Upper lobe of left lung (tissue), 6 donors: ENCODE data around the gene ADCY3. TPM values are rescaled to one million over a fixed set of nuclear protein-coding genes. Genes with fewer than 3 reads are reported as not detected.

ENCODE experiments used
- ATAC-seq, 2 donors: fragments of 200-7000 bp; cut with Tn5 transposase; one replicate each; pipeline ENCODE4 v1.9.1; 2022; ENCODE audit warnings: mild to moderate bottlenecking in 2 of 2, moderate library complexity in 2 of 2; ENCODE audit not compliant: low FRiP score in 2 of 2
- DNase-seq, 2 donors: peaks; one replicate each; pipeline ENCODE4 v3.0.0-alpha.2; 2019 to 2020
- H3K27ac ChIP-seq, 4 donors: fragments of 200-600 bp; sonication (generic); one replicate each; pipeline ENCODE4 v1.5.1; 2016 to 2019
- H3K27me3 ChIP-seq, 4 donors: fragments of 200-600 bp; sonication (generic); one replicate each; pipeline ENCODE4 v1.5.1; 2017 to 2019
- H3K36me3 ChIP-seq, 4 donors: fragments of 200-600 bp; sonication (generic); one replicate each; pipeline ENCODE4 v1.5.1; 2016 to 2019
- H3K4me1 ChIP-seq, 4 donors: fragments of 200-600 bp; sonication (generic); one replicate each; pipeline ENCODE4 v1.5.1; 2018 to 2019
- H3K4me3 ChIP-seq, 4 donors: fragments of 200-600 bp; sonication (generic); one replicate each; pipeline ENCODE4 v1.5.1; 2017 to 2019; ENCODE audit warnings: mild to moderate bottlenecking in 2 of 4, moderate library complexity in 1 of 4
- H3K9me3 ChIP-seq, 4 donors: fragments of 200-600 bp; sonication (generic); one replicate each; pipeline ENCODE4 v1.5.1; 2018 to 2019
- EP300 ChIP-seq, 4 donors: sonication (generic); formaldehyde crosslinking; IDR thresholded peaks; one replicate each; pipeline ENCODE4 v1.5.1; 2017; ENCODE audit warnings: antibody characterized with exemption in 4 of 4, control low read depth in 2 of 4
- POLR2A ChIP-seq, 4 donors: fragments of 450-650 bp; IDR thresholded peaks; one replicate each; pipeline ENCODE4 v1.5.1; 2016 to 2017; ENCODE audit warnings: antibody characterized with exemption in 4 of 4, mild to moderate bottlenecking in 2 of 4
- POLR2AphosphoS5 ChIP-seq, 2 donors: sonication (generic); formaldehyde crosslinking; IDR thresholded peaks; one replicate each; pipeline ENCODE4 v1.5.1; 2017; ENCODE audit warnings: antibody characterized with exemption in 2 of 2
- WGBS, 2 donors: methylation state at CpG; one replicate each; pipeline ENCODE4 v1.1.5; 2017 to 2018; 5-methylcytosine and 5-hydroxymethylcytosine counted together
- total RNA-seq, 6 donors: library from RNA; depleted of rRNA in 4 of 6; stranded (reverse); fragments of >200 nt in 4 of 6; gene quantifications; one replicate each; pipeline versions ENCODE4 v1.1.0 to v1.2.1, GENCODE V29; 2016 to 2021
- TF ChIP-seq, protein P1 (sequence below), 6 experiments: fragments of 450-650 bp in 4 of 6; fragments of 200-600 bp in 2 of 6; sonication (generic) in 2 of 6; IDR thresholded peaks; one replicate each; pipeline ENCODE4 v1.5.1; 2016 to 2019; ENCODE audit warnings: antibody characterized with exemption in 6 of 6
- donor health status: DM: no; HTN: no; CAD: no; lungs with moderate emphysema.
- donor health status: DM: no; HTN: yes; CAD: no; lungs with severe emphysema.

ADCY3 gene
- total RNA-seq, 6 donors from 2014 or later, result 17.5 to 83.5 (median 36.5) TPM

GRCh38 chr2:24816404-24816803, 103.6 kb downstream of the ADCY3 start:
- DNase-seq (no peak), ATAC-seq (no peak)
- Histone ChIP-seq H3K9me3 (no peaks in the 10 kb centered on the region), H3K27ac (no peak overlapping the region), H3K4me1 (peaks cover 0 to 4% (median 2%) of the 10 kb centered on the region in 4 donors), H3K36me3 (peaks cover 0 to 27% (median 26%) of the 10 kb centered on the region in 4 donors), H3K4me3 (no peak overlapping the region), H3K27me3 (no peaks in the 10 kb centered on the region)
- TF ChIP-seq EP300 (IDR thresholded peaks at IDR 0.05), result no peak
- TF ChIP-seq, protein P1, sequence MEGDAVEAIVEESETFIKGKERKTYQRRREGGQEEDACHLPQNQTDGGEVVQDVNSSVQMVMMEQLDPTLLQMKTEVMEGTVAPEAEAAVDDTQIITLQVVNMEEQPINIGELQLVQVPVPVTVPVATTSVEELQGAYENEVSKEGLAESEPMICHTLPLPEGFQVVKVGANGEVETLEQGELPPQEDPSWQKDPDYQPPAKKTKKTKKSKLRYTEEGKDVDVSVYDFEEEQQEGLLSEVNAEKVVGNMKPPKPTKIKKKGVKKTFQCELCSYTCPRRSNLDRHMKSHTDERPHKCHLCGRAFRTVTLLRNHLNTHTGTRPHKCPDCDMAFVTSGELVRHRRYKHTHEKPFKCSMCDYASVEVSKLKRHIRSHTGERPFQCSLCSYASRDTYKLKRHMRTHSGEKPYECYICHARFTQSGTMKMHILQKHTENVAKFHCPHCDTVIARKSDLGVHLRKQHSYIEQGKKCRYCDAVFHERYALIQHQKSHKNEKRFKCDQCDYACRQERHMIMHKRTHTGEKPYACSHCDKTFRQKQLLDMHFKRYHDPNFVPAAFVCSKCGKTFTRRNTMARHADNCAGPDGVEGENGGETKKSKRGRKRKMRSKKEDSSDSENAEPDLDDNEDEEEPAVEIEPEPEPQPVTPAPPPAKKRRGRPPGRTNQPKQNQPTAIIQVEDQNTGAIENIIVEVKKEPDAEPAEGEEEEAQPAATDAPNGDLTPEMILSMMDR (IDR thresholded peaks at IDR 0.05), result no peak
- TF ChIP-seq POLR2A (IDR thresholded peaks at IDR 0.05), result no peak
- no peak for TF ChIP-seq POLR2AphosphoS5 (IDR thresholded peaks at IDR 0.05)
- 91 to 92% methylated on average over 6 of the region's 6 CpGs for WGBS, 2 donors

DNA sequence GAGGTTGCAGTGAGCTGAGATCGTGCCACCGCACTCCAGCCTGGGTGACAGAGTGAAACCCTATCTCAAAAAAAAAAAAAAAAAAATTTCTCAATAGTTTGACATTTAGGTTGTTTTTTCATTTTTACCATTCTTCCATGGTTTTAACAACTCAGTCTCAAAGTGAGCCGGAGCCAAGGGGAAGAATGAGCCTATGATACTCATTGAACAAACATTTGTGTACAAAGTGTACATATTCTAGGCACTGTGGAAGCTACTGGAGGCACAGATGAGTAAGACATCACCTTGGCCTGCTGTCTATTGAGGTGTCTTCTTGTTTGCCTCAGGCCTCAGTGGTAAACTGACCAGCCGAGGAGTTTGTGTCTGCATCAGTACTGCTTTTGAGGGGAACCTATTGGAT, 104.9 kb downstream of the ADCY3 start:
- no peak for ATAC-seq
- TF ChIP-seq EP300 (IDR thresholded peaks at IDR 0.05) (no peak), POLR2AphosphoS5 (IDR thresholded peaks at IDR 0.05) (no peak), POLR2A (IDR thresholded peaks at IDR 0.05) (no peak)
- TF ChIP-seq, protein P1 (IDR thresholded peaks at IDR 0.05), result no peak
- WGBS, 2 donors, result 91% methylated on average over 4 of the region's 4 CpGs
- no peaks in the 10 kb centered on the region for H3K27me3 ChIP-seq
- H3K36me3 ChIP-seq, result peaks cover 0 to 24% (median 15%) of the 10 kb centered on the region in 4 donors
- no peak overlapping the region for H3K4me3 ChIP-seq
- H3K9me3 ChIP-seq, result no peaks in the 10 kb centered on the region
- no peak overlapping the region for H3K27ac ChIP-seq
- DNase-seq, result no peak
- H3K4me1 ChIP-seq, result peaks cover 0 to 4% (median 2%) of the 10 kb centered on the region in 4 donors

DNA sequence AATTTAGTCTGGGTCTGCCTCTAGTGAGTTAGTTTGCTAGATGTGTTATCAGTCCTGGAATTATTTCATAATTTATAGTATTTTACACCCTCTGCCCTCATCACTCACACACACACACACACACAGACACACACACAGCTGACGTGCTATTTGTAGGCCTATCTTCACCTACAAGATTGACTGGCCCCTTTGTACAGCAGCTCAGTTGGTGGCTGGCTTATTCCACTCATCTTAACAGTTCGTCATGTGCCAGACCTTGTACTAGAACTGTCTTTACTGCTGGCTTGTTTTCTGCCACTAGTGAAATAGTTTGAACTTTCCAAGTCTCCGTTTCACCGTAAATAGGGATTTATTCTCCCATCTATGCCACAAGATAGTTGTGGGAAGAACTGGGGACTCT, 105.5 kb downstream of the ADCY3 start:
- H3K4me3 ChIP-seq, result no peak overlapping the region
- ATAC-seq (no peak), DNase-seq (no peak)
- peaks cover 0 to 19% (median 9%) of the 10 kb centered on the region in 4 donors for H3K36me3 ChIP-seq
- WGBS, 2 donors, result 93 to 94% methylated on average over 4 of the region's 4 CpGs
- no peaks in the 10 kb centered on the region for H3K27me3 ChIP-seq
- no peak overlapping the region for H3K27ac ChIP-seq
- no peaks in the 10 kb centered on the region for H3K9me3 ChIP-seq
- TF ChIP-seq EP300 (IDR thresholded peaks at IDR 0.05) (no peak), POLR2AphosphoS5 (IDR thresholded peaks at IDR 0.05) (no peak), POLR2A (IDR thresholded peaks at IDR 0.05) (no peak)
- TF ChIP-seq, protein P1 (IDR thresholded peaks at IDR 0.05), result no peak
- H3K4me1 ChIP-seq, result peaks cover 0 to 4% (median 2%) of the 10 kb centered on the region in 4 donors

DNA sequence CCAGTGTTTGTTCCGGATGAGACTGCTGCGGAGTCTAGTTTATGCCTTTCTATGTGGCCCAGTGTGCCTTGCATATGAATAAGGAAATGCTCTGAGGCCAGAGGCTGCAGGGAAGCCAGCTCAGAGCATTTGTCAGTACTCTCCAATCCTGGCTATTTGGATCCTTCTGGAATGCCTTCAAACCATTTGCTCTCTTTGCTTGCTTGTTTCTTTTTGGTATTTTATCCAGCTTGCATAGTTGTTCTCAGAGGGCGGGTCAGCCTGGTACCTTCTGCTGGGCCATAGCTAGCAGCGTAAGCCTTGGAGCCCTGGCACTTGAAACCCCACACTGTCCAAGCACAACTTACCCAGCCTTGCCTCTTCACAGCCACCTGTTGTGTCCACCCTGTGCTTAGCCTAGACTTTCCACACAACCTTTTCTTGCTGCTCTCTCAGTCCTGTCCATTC, 106.3 kb downstream of the ADCY3 start:
- H3K4me1 ChIP-seq, result peaks cover 0 to 4% (median 2%) of the 10 kb centered on the region in 4 donors
- ATAC-seq (no peak), DNase-seq (no peak)
- no peak overlapping the region for H3K4me3 ChIP-seq
- H3K9me3 ChIP-seq, result no peaks in the 10 kb centered on the region
- 94 to 97% methylated on average over 4 of the region's 4 CpGs for WGBS, 2 donors
- no peaks in the 10 kb centered on the region for H3K27me3 ChIP-seq
- TF ChIP-seq POLR2AphosphoS5 (IDR thresholded peaks at IDR 0.05), result no peak
- TF ChIP-seq, protein P1 (IDR thresholded peaks at IDR 0.05), result no peak
- TF ChIP-seq EP300 (IDR thresholded peaks at IDR 0.05), result no peak
- TF ChIP-seq POLR2A (IDR thresholded peaks at IDR 0.05), result no peak
- no peak overlapping the region for H3K27ac ChIP-seq
- peaks cover 0 to 13% (median 5%) of the 10 kb centered on the region in 4 donors for H3K36me3 ChIP-seq
